OCI-LY3 (cell line): ENCODE results near the gene ATP6V1A.

Experiments
- H2AFZ ChIP-seq: fragments of 200-600, 300-600 bp; shearing (Covaris generic); 2 replicates; pipeline ENCODE4 v1.6.0; 2014; ENCODE audit warnings: antibody characterized with exemption, low read depth, low read length
- H3K27ac ChIP-seq: fragments of 200-600, 300-600 bp; sonication (generic); 2 replicates; pipeline ENCODE4 v1.5.1; 2014; ENCODE audit warnings: mild to moderate bottlenecking, low read length, moderate library complexity, mixed read lengths
- H3K27me3 ChIP-seq: fragments of 200-600, 300-600 bp; sonication (generic); 2 replicates; pipeline ENCODE4 v1.6.1; 2014; ENCODE audit warnings: low read depth, low read length, mixed read lengths
- H3K36me3 ChIP-seq: fragments of 200-600, 300-600 bp; sonication (generic); replicated peaks from 2 replicates; pipeline ENCODE3; 2014; ENCODE audit warnings: low read depth, low read length, mixed read lengths
- H3K4me1 ChIP-seq: fragments of 300-600, 200-600 bp; sonication (generic); 2 replicates; pipeline ENCODE4 v1.6.1; 2014; ENCODE audit warnings: low read length, mixed read lengths
- H3K4me2 ChIP-seq: fragments of 200-600, 300-600 bp; sonication (generic); 2 replicates; pipeline ENCODE4 v1.6.1; 2014; ENCODE audit warnings: low read length, mixed read lengths
- H3K4me3 ChIP-seq: fragments of 300-600, 200-600 bp; sonication (generic); 2 replicates; pipeline ENCODE4 v1.5.1; 2014; ENCODE audit warnings: antibody characterized with exemption, mild to moderate bottlenecking, low read length, moderate library complexity
- H3K79me2 ChIP-seq: fragments of 300-600, 200-600 bp; shearing (Covaris generic); 2 replicates; pipeline ENCODE4 v1.6.1; 2014; ENCODE audit warnings: mild to moderate bottlenecking, low read length, mixed read lengths
- H3K9ac ChIP-seq: fragments of 300-600, 200-600 bp; shearing (Covaris generic); 2 replicates; pipeline ENCODE4 v1.6.0; 2014; ENCODE audit warnings: mild to moderate bottlenecking, low read length, moderate library complexity
- H3K9me3 ChIP-seq: fragments of 200-600, 300-600 bp; shearing (Covaris generic); 2 replicates; pipeline ENCODE4 v1.6.1; 2014; ENCODE audit warnings: low read length, mixed read lengths; ENCODE audit not compliant: insufficient read depth
- H4K20me1 ChIP-seq: fragments of 200-600, 300-600 bp; sonication (generic); 2 replicates; pipeline ENCODE4 v1.6.1; 2016; ENCODE audit warnings: low read length, mixed read lengths; ENCODE audit not compliant: insufficient read depth
- CTCF ChIP-seq: fragments of 200-600, 300-600 bp; sonication (generic); IDR thresholded peaks from 2 replicates; pipeline ENCODE4 v1.5.1; 2014; ENCODE audit warnings: antibody characterized with exemption, low read length, low read depth
- EZH2phosphoT487 ChIP-seq: fragments of 200-600 bp; shearing (Covaris generic); IDR thresholded peaks from 2 replicates; pipeline ENCODE4 v1.6.1; 2018; ENCODE audit warnings: antibody characterized with exemption, mixed run types, low read depth

The ATP6V1A gene

GRCh38 chr3:113829576-113830354 lies 82.9 kb downstream of the ATP6V1A start:
- no peak overlapping the region for H3K4me2 ChIP-seq
- TF ChIP-seq CTCF (no peak), EZH2phosphoT487 (no peak)

GRCh38 chr3:113831103-113831355 lies 84.2 kb downstream of the ATP6V1A start:
- Histone ChIP-seq H3K79me2 (no peaks in the 10 kb centered on the region), H2AFZ (no peak overlapping the region), H3K4me2 (no peak overlapping the region), H3K4me1 (peaks cover 36% of the 10 kb centered on the region), H3K36me3 (peaks cover 7% of the 10 kb centered on the region), H3K9ac (no peak overlapping the region), H3K27ac (no peak overlapping the region), H4K20me1 (no peaks in the 10 kb centered on the region), H3K27me3 (no peaks in the 10 kb centered on the region), H3K4me3 (no peak overlapping the region), H3K9me3 (peaks cover 9% of the 10 kb centered on the region; the same call in 1 of the 2 replicates)
- TF ChIP-seq CTCF (no peak), EZH2phosphoT487 (no peak)

More at GRCh38 chr3:113829576-113830354, 82.9 kb downstream of the ATP6V1A start:
- Histone ChIP-seq H4K20me1 (no peaks in the 10 kb centered on the region), H2AFZ (no peak overlapping the region), H3K4me1 (peaks cover 47% of the 10 kb centered on the region), H3K9me3 (peaks cover 9% of the 10 kb centered on the region; the same call in 1 of the 2 replicates), H3K36me3 (peaks cover 7% of the 10 kb centered on the region), H3K9ac (no peak overlapping the region), H3K79me2 (no peaks in the 10 kb centered on the region), H3K27me3 (no peaks in the 10 kb centered on the region), H3K27ac (no peak overlapping the region), H3K4me3 (no peak overlapping the region)

- no peaks in the 10 kb centered on the region for H4K20me1 ChIP-seq
- peaks cover 9% of the 10 kb centered on the region; the same call in 1 of the 2 replicates for H3K9me3 ChIP-seq
- peaks cover 7% of the 10 kb centered on the region for H3K36me3 ChIP-seq
- H3K4me1 ChIP-seq = peaks cover 32% of the 10 kb centered on the region
- 0 out of 2 replicates have a peak overlapping the region, but pooled peaks have one; percentile 2 for H3K9ac ChIP-seq
- no peaks in the 10 kb centered on the region for H3K27me3 ChIP-seq
- H2AFZ ChIP-seq = peak overlapping the region; percentile 55; the same call in 1 of the 2 replicates
- TF ChIP-seq EZH2phosphoT487 (no peak), CTCF (no peak)
- H3K4me2 ChIP-seq = peak overlapping the region; percentile 28
- peak overlapping the region; percentile 48 for H3K27ac ChIP-seq
- H3K4me3 ChIP-seq = no peak overlapping the region; the same call in 1 of the 2 replicates
- no peaks in the 10 kb centered on the region for H3K79me2 ChIP-seq
These were observed 85.8 kb downstream of the ATP6V1A start for GRCh38 chr3:113832477-113833164.

- Histone ChIP-seq H4K20me1 (no peaks in the 10 kb centered on the region), H3K27ac (no peak overlapping the region), H3K4me3 (no peak overlapping the region), H3K79me2 (no peaks in the 10 kb centered on the region), H3K36me3 (peaks cover 7% of the 10 kb centered on the region), H3K4me1 (peaks cover 20% of the 10 kb centered on the region), H3K4me2 (no peak overlapping the region), H3K9me3 (peaks cover 9% of the 10 kb centered on the region; the same call in 1 of the 2 replicates), H3K9ac (no peak overlapping the region), H2AFZ (no peak overlapping the region), H3K27me3 (no peaks in the 10 kb centered on the region)
- TF ChIP-seq EZH2phosphoT487 = no peak
- no peak for TF ChIP-seq CTCF
These were observed 88.1 kb downstream of the ATP6V1A start for GRCh38 chr3:113834983-113835382.
